Right lobe of liver (tissue), 4 donors: ENCODE results near the gene SLC10A3.

Experiments used
- POLR2A ChIP-seq: fragments of 450-650 bp; IDR thresholded peaks from one replicate; pipeline ENCODE4 v1.6.1; 2017; ENCODE audit warnings: antibody characterized with exemption, mild to moderate bottlenecking
- TF ChIP-seq, protein P1 (sequence below), 4 donors: fragments of 200-600 bp in 3 of 4; fragments of 450-650 bp in 1 of 4; IDR thresholded peaks; one replicate each; pipeline versions ENCODE4 v1.5.1 to v1.8.0; 2016 to 2022; ENCODE audit warnings: antibody characterized with exemption in 4 of 4, mild to moderate bottlenecking in 2 of 4
- donor health status: DM: no; HTN: no; CAD: no.
- donor health status: DM: no; HTN: no; CAD: no.
- donor health status: DM: no; HTN: yes; CAD: no.

DNA sequence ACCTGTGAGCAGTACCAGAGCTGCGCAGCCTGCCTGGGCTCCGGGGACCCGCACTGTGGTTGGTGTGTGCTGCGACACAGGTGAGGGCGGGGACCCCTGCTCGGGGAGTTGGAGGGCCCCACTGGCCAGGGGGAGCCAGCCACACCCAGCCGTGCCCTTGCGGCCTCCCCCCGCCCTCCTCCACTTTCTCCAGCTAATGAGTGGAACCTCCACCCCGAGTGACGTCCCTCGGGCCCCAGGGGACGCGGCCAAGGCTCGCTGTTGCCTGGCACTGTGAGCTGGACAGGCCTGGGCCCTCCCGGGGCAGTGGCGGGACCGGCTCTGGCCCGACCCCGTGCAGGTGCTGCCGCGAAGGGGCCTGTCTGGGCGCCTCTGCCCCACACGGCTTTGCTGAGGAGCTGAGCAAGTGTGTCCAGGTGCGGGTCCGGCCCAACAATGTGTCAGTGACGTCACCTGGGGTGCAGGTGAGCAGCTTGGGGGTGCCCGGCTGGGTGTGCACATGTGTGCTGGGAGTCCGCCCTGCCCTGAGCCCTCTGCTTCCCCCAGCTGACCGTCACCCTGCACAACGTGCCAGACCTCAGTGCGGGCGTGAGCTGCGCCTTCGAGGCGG lies 26.7 kb downstream of the SLC10A3 start:
- TF ChIP-seq, protein P1, sequence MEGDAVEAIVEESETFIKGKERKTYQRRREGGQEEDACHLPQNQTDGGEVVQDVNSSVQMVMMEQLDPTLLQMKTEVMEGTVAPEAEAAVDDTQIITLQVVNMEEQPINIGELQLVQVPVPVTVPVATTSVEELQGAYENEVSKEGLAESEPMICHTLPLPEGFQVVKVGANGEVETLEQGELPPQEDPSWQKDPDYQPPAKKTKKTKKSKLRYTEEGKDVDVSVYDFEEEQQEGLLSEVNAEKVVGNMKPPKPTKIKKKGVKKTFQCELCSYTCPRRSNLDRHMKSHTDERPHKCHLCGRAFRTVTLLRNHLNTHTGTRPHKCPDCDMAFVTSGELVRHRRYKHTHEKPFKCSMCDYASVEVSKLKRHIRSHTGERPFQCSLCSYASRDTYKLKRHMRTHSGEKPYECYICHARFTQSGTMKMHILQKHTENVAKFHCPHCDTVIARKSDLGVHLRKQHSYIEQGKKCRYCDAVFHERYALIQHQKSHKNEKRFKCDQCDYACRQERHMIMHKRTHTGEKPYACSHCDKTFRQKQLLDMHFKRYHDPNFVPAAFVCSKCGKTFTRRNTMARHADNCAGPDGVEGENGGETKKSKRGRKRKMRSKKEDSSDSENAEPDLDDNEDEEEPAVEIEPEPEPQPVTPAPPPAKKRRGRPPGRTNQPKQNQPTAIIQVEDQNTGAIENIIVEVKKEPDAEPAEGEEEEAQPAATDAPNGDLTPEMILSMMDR (IDR thresholded peaks at IDR 0.05) = no peak
- no peak for TF ChIP-seq POLR2A
